ENCODE data around the gene HECW1.
"Not testable (repeated sequence)": the region's sequence is repeated elsewhere in the genome, so short reads cannot be mapped to it uniquely, and the experiment has no call there.

The HECW1 gene

DNA sequence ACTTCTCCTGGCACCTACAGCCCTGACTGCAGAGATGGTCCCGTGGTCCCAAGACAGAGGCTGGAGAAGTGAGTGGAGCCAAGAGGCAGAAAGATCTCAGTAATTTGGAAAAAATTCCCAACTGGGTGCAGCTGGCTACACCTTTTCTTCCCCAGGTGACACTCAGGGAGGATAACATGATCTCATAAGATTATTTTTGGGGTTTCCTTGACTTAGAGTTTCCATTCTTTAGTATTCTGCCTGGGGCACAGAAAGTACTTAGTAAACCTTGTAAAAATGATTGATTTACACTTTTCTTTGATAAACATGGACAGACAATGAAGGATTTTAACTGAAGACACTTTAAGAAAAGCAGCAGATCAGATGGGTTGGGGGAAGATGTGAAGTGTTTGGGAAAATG lies 38.6 kb downstream of the HECW1 start:
- DNase-seq = no peak

DNA sequence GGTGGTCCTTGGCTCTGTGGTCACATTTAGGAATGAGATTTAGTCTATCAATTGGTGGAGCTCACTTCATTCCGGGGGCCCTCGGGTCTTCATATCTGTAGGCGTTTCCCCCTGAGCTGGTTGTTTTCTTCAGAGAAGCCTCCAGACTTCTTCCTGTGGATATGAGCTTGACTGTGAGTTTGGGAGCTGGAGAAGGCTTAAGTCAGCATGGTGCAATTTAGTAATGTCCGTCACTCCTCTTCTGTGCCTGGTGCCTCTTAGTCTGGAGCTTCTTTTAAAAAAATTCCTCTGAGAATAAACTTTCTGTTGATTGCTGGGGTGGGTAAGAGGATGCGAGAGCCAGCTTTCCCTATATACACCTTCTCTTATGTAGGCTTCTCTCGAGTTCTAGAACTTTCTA lies 40.2 kb downstream of the HECW1 start:
- DNase-seq = no peak

DNA sequence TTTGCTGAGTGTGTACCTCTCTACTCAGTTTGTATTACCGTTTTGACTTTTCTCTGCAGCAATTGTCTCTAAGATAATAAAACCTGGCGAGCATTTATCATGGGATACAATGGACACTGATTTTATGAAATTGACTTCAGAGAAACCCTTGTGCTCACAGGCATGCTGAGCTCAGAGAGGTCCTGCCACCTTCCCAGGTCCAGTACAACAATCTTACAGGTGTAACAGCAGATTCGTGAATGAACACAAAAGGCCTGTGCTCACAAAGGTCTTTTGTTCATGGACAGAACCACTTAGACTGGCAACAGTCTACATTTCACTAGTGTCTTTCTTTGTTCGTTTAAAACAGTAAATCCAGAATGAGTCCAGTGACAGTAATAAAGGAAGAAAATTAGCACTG lies 43.2 kb downstream of the HECW1 start:
- DNase-seq = no peak

DNA sequence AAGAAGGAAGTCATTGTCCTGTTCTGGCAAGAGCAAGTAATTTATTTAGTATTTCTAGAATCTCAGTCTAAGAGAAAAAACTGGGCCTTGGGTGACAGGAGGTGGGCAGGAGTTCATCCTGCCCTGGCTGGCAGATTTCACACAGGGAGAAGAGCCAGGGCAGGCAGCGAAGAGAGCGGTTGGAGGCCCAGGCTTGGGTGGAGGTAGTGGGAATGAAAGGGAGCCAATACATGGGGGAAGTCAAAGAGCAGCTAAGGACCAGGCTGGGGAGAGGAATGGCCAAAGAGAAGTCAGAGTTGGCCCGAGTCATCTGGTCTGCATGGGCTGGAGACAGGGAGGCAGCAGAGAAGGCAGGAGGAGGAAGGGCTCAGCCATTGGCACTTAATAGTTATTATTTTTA lies 51.4 kb downstream of the HECW1 start:
- DNase-seq = no peak

DNA sequence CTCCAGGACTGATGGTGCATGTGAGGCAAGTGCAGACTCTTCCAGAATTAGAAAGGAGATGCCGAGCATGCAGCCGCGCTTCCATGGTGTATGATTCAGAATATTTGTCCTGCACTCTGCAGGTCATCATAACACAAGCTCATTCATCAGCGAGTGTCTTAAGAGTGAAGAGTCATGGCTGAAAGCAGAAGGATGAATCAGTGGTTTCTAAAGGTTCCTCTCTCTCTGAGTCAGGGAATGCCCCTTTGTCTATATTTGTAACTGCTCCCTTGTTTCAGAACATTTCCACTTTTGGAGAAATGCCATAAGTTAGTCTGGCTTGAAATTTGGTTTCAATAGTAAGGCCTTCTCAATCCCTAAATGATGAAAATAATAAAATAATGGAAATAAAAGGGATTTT lies 52.3 kb downstream of the HECW1 start:
- DNase-seq = no peak

DNA sequence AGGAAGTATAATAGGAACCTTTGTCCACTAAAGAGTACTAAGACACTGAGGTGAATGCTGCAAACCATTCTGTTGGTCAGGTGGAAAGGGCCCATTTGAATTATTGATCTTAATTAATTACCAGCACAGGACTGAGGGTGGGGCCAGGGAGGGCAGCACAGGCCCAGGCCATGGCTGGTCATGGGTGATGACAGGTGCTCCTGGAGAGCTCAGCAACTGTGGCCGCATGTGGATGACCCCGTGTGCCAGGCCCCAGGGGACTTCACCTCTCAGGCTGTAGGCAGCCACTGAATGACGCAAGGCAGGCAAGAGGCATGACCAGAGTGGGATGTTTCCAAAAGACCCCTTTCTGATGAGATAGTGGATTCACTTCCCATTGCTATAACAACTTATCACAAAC lies 54.2 kb downstream of the HECW1 start:
- DNase-seq = no peak

DNA sequence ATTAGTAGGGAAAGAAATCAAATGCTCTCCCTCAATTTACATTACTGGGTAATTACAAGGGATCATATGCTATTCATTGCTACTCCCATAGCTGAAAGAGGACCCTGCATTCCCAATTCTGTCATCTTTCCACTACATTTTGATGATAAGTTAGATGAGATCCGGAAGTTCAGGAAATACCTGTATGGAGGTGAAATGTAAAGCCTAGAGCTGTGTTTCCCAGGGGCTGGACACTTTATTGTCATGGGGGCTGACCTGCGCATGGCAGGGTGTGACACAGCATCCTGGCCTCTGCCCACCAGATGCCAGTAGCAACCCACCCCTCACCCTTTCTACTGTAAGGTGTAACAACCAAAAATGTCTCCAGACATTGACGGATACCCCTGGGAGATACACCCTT lies 56.6 kb downstream of the HECW1 start:
- DNase-seq = no peak

DNA sequence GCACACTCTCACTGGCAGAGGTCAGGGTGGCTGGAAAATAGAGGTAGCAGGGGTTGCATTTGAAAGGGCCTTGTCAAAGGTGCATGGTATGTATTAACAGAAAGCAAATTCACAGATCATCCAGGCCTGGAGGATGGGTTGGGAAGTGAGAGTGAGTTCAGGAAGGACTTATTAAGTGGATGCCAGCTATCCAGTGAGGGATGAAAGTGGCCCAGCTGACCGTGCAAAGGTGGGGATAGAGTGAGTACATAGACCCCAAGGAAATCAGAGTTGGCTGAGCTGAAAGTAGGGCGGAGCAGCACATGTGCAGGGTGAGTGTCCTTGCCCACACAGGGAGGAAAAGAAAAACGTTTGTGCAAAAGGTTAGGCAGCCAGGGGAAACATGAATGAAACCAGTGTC lies 58.1 kb downstream of the HECW1 start:
- no peak for DNase-seq

DNA sequence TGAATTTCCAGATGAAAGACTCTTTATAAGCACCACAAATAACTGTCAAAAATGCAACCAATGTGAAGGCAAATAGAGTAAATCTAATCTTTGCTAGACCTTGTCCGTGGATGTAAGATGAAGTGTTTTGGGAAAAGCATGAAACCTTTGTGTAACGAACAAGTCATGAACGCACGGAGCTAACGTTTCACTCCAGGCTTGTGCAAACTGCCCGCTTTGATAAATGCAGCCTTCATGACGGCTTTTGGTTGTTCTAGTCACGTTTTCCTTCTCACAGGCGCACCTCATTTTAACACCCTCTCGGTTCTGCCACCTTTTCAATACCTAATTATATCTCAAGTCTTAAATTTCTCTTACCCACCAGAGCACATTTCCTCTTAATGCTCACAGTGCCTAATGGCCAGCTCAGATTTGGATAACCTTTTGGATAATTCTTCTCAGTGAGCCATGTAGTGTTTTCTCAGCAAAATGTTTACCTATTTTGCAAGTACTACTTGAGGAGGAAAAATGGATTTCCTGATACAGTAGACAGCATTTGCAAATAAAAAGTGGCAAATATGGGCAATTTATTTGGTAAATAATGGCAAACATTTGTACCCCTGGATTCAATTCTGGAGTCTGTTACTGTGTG lies 63.2 kb downstream of the HECW1 start:
- no peak for DNase-seq

DNA sequence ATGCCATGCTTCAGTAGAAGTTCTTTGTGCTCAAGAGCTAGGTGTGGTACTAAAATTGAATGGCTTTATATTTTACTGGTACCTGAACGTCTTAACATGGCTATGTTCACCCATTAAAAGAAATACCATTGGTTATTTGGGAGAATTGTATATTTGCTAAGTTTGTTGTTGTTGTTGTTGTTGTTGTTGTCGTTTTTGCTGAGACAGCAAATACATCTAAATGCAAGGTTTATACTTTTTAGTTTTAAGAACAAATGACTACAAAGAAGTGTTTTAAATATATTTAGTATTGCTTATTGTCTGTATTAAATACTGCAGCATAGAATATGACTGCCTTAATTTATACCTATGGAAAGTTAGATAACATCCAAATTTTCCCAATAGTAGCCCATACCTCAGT lies 66.9 kb downstream of the HECW1 start:
- DNase-seq = no peak

DNA sequence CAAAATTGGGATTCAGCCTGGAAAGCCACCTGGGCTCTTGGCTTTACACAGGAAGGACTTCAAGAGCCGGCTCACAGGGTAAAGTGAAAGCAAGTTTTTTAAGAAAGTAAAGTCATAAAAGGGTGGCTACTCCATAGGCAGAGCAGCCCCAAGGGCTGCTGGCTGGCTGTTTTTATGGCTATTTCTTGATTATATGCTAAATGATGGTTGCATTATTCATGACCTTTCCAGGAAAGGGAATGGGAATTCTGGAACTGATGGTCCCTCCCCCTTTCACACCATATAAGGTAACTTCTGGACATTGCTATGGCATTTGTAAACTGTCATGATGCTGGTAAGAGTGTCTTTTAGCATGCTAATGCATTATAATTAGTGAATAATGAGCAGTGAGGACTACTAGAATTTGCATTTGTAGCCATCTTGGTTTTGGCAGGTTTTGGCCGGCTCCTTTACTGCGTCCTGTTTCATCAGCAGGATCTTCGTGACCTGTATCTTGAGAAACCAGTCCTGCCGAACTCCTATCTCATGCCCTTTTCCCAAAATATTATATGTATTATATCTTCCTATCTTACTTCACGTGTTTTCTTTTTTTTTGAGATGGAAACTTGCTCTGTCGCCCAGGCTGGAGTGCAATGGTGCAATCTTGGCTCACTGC lies 80.5 kb downstream of the HECW1 start:
- DNase-seq = no peak

DNA sequence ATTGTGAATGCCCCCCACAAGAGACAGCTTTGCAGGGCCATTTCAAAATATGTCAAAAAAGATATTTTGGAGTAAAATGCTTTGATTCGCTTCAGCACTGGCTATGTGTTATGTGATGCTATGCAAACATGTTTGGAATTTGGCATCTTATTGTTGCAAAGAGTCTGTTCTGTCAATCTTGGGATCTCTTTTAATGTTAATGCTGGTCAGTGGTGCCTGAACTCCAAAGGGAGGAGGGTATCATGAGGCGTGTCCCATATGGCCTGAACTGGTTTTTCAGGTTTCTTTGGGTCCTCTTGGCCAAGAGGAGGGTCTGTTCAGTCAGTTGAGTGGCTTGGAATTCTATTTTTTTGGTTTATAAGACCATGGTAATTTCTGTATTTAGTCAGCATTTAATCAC lies 81.4 kb downstream of the HECW1 start:
- no peak for DNase-seq

DNA sequence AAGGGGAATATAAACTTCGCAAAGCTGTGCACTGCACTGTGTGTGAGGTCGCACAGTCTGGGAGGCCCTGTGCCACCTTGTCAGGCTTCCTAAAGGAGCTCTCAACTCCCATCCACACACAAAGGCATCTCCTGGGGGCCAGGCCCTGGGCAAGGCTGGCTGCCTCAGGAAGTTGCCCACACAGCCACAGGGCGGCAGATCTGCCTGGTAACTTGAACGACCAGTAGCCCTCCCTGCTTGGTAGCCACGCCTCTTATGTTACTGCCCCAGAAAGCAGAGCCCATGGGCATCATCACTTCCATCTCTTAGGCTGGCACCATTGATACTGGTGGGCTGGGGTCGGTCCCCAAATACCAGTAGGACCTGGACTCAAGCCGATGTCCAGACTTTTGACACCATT lies 82.8 kb downstream of the HECW1 start:
- no peak for DNase-seq

DNA sequence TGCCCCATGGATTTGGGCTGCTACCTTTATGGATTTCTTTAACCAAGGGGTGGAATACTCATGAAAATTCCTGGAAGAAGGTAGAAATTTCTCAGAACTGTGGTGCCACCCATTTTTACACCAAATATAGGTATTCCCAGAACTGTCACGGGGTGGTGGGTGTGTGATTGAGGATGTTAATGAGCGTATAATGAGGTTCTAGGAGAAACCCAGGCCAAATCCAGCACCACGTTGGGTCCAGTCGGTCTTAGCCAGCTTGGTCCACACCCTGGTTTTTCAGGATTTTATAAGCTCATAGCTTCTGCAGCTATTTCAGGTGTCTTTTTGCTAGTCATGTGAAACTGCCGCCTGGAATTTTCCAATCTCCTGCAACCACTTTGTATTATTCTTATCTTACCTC lies 83.3 kb downstream of the HECW1 start:
- DNase-seq = no peak

DNA sequence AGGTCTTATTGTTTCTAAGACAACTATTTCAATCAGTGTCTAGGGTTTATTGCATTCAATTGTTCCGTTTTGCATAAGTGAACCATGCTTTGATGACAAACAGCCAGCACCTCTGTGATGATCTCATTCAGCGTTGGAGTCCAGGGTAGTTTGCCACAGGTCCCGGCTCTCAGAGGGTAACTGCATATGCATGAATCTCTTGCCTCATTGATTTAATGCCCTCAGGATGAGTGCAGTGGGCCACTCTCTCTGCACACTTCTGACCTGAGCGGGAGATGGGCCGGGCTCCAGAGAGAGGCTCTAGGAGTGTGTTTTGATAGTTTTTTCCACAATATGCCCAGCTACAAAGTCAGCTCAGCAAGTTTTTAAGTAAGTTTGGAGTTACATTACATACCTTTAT lies 83.9 kb downstream of the HECW1 start:
- no peak for DNase-seq

DNA sequence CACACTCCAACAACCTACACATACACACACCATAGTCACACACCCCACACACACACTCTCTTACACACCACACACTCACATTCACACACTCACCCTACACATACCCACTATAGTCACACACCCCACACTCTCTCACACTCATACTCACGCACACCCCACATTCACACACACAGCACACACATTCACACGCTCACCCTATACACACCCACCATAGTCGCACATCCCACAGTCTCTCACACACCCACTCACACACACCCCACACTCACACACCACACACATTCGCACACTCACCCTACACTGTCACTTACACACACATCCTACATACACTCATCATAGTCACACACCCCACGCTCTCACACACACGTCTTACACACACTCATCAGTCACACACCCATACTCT lies 85.6 kb downstream of the HECW1 start:
- no peak for DNase-seq

DNA sequence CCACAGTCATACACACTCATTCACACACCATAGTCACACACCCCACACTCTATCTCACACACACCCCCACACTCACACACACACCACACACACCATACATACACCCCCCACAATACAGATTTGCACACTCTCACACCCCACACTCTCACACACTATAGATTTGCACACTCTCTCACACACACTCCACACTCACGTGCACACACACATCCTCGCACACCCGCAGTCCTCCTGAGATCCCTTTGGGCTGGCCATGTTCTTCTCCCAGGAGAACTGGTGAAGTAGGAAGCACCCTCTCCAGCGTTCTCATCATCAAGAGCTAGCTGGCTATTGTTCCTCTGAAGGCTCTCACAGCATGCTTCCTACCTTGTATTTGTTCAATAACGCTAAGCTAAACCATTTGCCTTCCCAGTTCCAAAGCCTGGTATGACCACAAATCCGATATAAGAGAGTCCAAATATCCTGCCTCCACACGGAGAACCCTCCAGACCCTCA lies 86.2 kb downstream of the HECW1 start:
- no peak for DNase-seq

DNA sequence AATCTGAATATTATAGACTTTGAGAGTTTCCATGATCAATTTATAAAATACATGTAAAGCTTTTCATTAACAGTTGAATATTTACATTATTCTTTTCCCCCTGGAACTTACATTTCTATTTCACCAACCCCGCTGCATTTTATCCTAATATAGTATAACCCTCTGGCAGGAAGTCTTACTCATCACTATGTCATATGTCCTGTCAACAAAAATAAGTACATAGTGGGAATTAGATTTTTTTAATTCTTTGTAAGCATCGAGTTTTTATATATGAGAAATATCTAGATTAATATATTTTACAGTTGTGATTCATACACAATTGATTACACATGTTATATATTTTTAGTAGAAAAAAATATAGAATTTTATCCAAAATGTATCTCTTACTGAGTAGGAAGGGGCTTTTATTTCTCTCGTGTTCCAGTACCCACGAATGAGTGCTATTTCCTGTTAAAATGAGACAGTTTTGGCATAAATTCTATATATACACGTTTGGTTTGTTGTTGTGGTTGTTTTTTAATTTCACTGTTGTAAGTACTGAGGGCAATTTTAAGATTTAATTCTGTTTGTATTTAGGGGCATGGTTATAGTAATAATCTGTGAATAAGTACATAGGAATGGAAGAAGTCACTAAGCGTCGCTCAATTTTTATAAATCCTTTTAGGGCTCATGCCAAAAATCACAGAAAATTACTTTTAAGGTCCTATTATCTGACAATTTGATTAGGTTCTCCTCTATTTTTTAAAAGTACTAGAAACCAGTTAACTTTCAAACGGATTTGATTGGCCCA lies 87.1 kb downstream of the HECW1 start:
- DNase-seq = no peak

DNA sequence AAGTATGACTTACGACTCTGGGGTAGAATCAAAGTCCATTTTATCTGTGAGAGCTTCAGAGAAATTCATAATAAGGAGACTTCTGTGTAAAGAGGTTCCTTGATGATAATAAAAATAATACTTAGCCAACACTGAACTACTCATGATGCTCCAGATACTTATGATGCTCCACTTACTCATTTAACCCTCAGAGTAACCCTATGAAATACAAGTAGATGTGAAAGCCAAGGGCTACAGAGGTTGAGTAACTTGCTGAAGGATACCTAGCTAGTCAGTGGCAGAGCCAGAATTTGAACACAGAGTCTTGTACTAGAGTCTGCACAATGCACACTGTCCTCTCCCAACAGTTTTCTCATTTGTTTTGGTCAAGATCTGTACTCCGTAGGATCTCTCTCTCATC lies 89.5 kb downstream of the HECW1 start:
- DNase-seq = no peak

DNA sequence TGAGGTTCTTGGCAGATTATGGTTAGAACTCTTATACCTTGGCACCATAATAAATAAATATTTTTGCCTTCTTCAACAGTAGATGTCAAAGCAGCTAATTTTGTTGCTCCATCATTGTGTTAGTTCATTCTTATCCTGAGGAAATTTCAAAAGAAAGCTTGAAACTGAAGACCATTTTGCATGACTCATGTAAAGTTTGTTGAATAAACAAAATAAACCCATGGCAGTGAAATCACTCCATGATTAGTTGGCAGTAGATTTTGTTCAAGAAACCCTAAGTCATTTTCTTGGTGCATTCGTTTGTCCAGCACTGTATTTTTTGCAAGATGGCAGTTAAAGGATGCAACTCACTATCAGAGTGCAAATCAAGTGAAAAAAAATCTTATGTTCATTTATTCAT lies 91.6 kb downstream of the HECW1 start:
- no peak for DNase-seq

DNA sequence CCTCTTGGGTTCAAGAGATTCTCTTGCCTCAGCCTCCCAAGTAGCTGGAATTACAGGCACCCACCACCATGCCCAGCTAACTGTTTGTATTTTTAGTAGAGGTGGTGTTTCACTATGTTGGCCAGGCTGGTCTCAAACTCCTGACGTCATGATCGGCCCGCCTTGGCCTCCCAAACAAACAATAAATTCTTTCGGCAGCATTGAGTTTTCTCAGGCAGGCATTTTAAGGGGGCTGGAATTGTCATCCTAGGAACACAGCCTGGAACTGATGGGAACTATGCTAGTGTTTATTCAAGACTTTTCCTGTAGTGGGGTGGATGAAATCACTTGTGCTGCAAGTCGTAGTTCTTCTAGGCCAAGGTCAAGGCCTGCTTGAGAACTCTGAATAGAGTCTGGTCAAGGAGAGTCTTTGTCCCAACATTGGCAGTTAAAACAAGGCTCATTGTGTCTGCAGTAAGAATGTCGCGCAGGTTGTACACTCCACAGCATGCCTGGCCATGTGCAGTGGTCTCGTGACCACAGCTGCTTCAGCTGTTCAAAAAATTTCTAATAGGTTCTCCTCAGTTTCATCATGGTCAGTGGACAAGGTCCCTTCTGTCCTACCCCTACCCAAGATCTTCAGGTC lies 92.8 kb downstream of the HECW1 start:
- DNase-seq = no peak

DNA sequence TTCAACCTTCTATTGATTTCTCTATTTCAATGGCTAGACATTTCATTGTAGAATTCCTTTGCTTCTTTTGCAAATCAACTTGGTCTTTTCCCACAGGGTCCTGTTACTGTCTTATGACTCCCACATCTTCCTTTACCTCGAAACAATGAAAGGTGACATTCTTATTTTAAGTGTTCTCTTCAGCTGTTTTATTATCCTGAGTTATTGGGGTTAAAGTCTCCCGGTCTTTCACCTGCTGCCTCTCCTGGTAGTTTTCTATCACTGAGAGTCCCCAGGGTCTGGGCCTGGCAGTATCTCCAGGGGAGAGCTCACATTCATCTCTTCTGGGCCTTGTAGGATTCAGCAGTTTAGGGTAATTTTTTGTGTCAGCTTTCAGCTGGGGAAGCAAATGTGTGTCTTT lies 95.8 kb downstream of the HECW1 start:
- DNase-seq = no peak

DNA sequence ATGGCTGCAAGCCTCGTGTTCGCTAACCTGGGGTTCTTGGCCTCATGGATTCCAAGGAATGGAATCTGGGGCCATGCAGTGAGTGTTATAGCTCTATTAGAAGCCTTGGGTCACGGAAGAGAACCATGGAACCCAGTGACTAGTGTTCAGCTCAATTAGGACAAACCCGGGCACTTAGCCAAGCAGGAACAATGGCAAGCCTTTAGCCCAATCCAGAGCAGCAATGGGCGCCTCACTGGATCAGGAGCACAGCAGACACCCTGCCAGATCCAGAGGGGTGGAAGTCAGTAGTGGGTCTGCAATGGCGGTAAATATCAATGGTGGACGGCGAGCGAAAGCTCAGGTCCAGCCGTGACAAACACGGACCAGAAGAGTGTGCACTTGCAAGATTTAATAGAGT lies 98.1 kb downstream of the HECW1 start:
- DNase-seq = not testable (repeated sequence)

DNA sequence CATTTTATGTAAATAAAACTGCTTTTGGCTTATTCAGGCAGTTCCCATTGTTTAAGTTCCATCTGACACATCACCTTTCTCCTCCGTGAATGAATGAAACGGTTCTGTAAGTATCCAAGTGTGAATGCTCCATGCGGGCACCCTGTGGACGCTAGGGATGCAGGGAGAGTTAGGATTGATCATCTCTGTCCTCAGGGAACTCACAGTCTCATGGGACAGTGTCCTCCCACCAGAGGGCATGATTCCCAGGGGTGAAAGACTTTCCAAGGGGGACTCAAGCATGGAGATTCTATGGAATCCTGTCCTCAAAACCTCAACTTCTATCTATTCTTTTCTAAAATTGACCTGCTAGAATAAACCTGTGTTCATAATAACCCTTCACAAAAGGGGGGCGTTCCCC lies 98.8 kb downstream of the HECW1 start:
- DNase-seq = no peak

All from 8988T (cell line).